ENCODE data around the gene ADARB1.
"Not testable (repeated sequence)": the region's sequence is repeated elsewhere in the genome, so short reads cannot be mapped to it uniquely, and the experiment has no call there.

ADARB1 gene

GRCh38 chr21:45136927-45137611 lies 62.7 kb downstream of the ADARB1 start:
- no peak overlapping the region for H2AFZ ChIP-seq
- H3K9me3 ChIP-seq (ENCODE audit: control insufficient read depth, low read length), result no peaks in the 10 kb centered on the region
- TF ChIP-seq CTCF (IDR thresholded peaks at IDR 0.05), result peak; percentile 61
- H3K27me3 ChIP-seq (ENCODE audit: control insufficient read depth, insufficient read depth, low read length), result no peaks in the 10 kb centered on the region
- no peak overlapping the region for H3K4me3 ChIP-seq (ENCODE audit: low read depth, low read length)
- H3K36me3 ChIP-seq (ENCODE audit: control insufficient read depth, insufficient read depth, low read length), result no peaks in the 10 kb centered on the region
- H3K4me1 ChIP-seq, result no peaks in the 10 kb centered on the region
- H3K79me2 ChIP-seq, result no peaks in the 10 kb centered on the region
- H3K9ac ChIP-seq, result no peak overlapping the region
- H3K4me2 ChIP-seq (ENCODE audit: low read length), result no peak overlapping the region
- no peak overlapping the region for H3K27ac ChIP-seq

- Histone ChIP-seq H3K4me2 (ENCODE audit: low read length) (no peak overlapping the region), H3K9me3 (ENCODE audit: control insufficient read depth, low read length) (no peaks in the 10 kb centered on the region), H3K4me3 (ENCODE audit: low read depth, low read length) (no peak overlapping the region), H3K9ac (no peak overlapping the region), H3K4me1 (no peaks in the 10 kb centered on the region), H3K79me2 (no peaks in the 10 kb centered on the region), H3K27ac (no peak overlapping the region), H3K36me3 (ENCODE audit: control insufficient read depth, insufficient read depth, low read length) (no peaks in the 10 kb centered on the region), H2AFZ (no peak overlapping the region), H3K27me3 (ENCODE audit: control insufficient read depth, insufficient read depth, low read length) (no peaks in the 10 kb centered on the region)
- TF ChIP-seq CTCF (IDR thresholded peaks at IDR 0.05), result no peak
These were observed 63.2 kb downstream of the ADARB1 start for GRCh38 chr21:45137612-45137937.

- Histone ChIP-seq H3K36me3 (ENCODE audit: control insufficient read depth, insufficient read depth, low read length) (no peaks in the 10 kb centered on the region), H3K9me3 (ENCODE audit: control insufficient read depth, low read length) (no peaks in the 10 kb centered on the region), H3K79me2 (no peaks in the 10 kb centered on the region), H3K27me3 (ENCODE audit: control insufficient read depth, insufficient read depth, low read length) (no peaks in the 10 kb centered on the region), H3K4me1 (no peaks in the 10 kb centered on the region), H3K27ac (no peak overlapping the region), H3K9ac (no peak overlapping the region), H3K4me2 (ENCODE audit: low read length) (no peak overlapping the region), H2AFZ (no peak overlapping the region), H3K4me3 (ENCODE audit: low read depth, low read length) (no peak overlapping the region)
- TF ChIP-seq CTCF (IDR thresholded peaks at IDR 0.05), result peak; percentile 40
These were observed 64.0 kb downstream of the ADARB1 start for GRCh38 chr21:45138199-45139002.

GRCh38 chr21:45139003-45139360 lies 64.6 kb downstream of the ADARB1 start:
- H3K9ac ChIP-seq; H3K27me3 ChIP-seq (ENCODE audit: control insufficient read depth, insufficient read depth, low read length); H3K4me2 ChIP-seq (ENCODE audit: low read length); H2AFZ ChIP-seq; H3K79me2 ChIP-seq; H3K36me3 ChIP-seq (ENCODE audit: control insufficient read depth, insufficient read depth, low read length); H3K4me1 ChIP-seq; H3K4me3 ChIP-seq (ENCODE audit: low read depth, low read length); H3K27ac ChIP-seq; H3K9me3 ChIP-seq (ENCODE audit: control insufficient read depth, low read length): not testable (repeated sequence)

GRCh38 chr21:45139473-45139872 lies 65.1 kb downstream of the ADARB1 start:
- H3K79me2 ChIP-seq, result no peaks in the 10 kb centered on the region

More at GRCh38 chr21:45139473-45139872, 65.1 kb downstream of the ADARB1 start:
- TF ChIP-seq CTCF (IDR thresholded peaks at IDR 0.05), result no peak
- Histone ChIP-seq H3K4me1 (no peaks in the 10 kb centered on the region), H3K27ac (no peak overlapping the region), H2AFZ (no peak overlapping the region), H3K36me3 (ENCODE audit: control insufficient read depth, insufficient read depth, low read length) (no peaks in the 10 kb centered on the region), H3K9me3 (ENCODE audit: control insufficient read depth, low read length) (no peaks in the 10 kb centered on the region), H3K27me3 (ENCODE audit: control insufficient read depth, insufficient read depth, low read length) (no peaks in the 10 kb centered on the region), H3K4me2 (ENCODE audit: low read length) (no peak overlapping the region), H3K9ac (no peak overlapping the region), H3K4me3 (ENCODE audit: low read depth, low read length) (no peak overlapping the region)
